GM18867 (cell line): ENCODE measurements around the gene PNPLA6.
A peak's percentile ranks its signal among the peaks of the same experiment; 100 is the strongest.

Source experiments
- ATAC-seq: cut with Tn5 transposase; IDR thresholded peaks from one replicate; pipeline ENCODE4 v1.9.1; 2021; ENCODE audit warnings: mild to moderate bottlenecking, moderate library complexity; ENCODE audit not compliant: unreplicated experiment

PNPLA6 gene

GRCh38 chr19:7515110-7515644, 20.3 kb upstream of the PNPLA6 start:
- ATAC-seq: no peak

GRCh38 chr19:7515645-7516151, 19.8 kb upstream of the PNPLA6 start, which contains the start of gene ZNF358:
TSS of gene ZNF358 (plus strand) at chr19:7516103. CDS start at chr19:7519243, 3,140 bp downstream.
- no peak for ATAC-seq

- no peak for ATAC-seq
These were observed 19.2 kb upstream of the PNPLA6 start for GRCh38 chr19:7516333-7516732.

- ATAC-seq: no peak
These were observed 18.6 kb upstream of the PNPLA6 start for GRCh38 chr19:7516878-7517277.

- ATAC-seq: no peak
These were observed 16.0 kb upstream of the PNPLA6 start for GRCh38 chr19:7519361-7520130.

- no peak for ATAC-seq
These were observed 15.1 kb upstream of the PNPLA6 start for GRCh38 chr19:7520131-7521051.

- no peak for ATAC-seq
These were observed 13.9 kb upstream of the PNPLA6 start for GRCh38 chr19:7521551-7522071.

GRCh38 chr19:7522072-7522922, 13.2 kb upstream of the PNPLA6 start, which contains the start of gene MCOLN1:
TSS of gene MCOLN1 (plus strand) at chr19:7522624. CDS start at chr19:7522751, 127 bp downstream.
- peak; percentile 84 for ATAC-seq

GRCh38 chr19:7522923-7523667, 12.4 kb upstream of the PNPLA6 start:
- ATAC-seq: no peak

GRCh38 chr19:7524523-7524922, 11.0 kb upstream of the PNPLA6 start:
- ATAC-seq: no peak

GRCh38 chr19:7524992-7525739, 10.4 kb upstream of the PNPLA6 start:
- no peak for ATAC-seq

GRCh38 chr19:7526059-7526929, 9.2 kb upstream of the PNPLA6 start:
- no peak for ATAC-seq

- no peak for ATAC-seq
These were observed 7.9 kb upstream of the PNPLA6 start for GRCh38 chr19:7527516-7528191.

GRCh38 chr19:7528192-7528519, 7.4 kb upstream of the PNPLA6 start:
- ATAC-seq: no peak

- no peak for ATAC-seq
These were observed 6.8 kb upstream of the PNPLA6 start for GRCh38 chr19:7528522-7529245.

- no peak for ATAC-seq
These were observed 6.3 kb upstream of the PNPLA6 start for GRCh38 chr19:7529246-7529600.
